ENCODE data around the gene KIF19.
"Not testable (repeated sequence)": the region's sequence is repeated elsewhere in the genome, so short reads cannot be mapped to it uniquely, and the experiment has no call there.

The KIF19 gene

DNA sequence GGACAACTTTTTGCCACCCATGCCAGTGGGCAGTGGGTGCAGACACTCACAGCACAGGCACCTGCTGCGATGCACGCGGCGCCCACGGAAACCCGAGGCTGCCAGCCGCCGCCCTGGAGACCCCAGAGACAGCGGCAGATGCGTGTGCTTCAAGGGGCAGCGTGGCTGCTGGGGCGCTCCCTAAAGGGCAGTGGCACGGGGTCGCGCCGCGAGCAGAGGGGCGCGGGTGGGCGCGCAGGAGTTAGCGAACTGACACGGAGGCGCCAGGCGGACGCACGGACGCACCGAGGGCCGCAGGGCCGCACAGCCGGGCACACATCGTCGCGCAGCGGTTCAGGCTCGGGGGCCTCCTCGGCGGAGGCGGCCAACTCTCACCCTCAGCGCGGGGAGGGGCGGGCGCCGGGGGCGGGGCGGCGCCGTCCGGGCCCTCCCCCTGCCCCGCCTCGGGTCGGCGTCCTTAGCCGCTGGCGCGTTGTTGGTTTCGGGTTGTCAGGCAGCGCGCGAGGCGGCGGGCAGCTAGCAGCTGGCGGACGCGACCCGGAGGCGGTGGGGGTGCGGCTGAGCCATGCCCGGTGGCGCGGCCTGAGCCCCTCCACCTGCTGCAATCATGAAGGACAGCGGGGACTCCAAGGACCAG lies at the start of gene KIF19:
KIF19 (plus strand) TSS at position 484 of the 637 bp plus-strand sequence; CDS start at position 608, 124 bp downstream.
- DNase-seq: no peak

DNA sequence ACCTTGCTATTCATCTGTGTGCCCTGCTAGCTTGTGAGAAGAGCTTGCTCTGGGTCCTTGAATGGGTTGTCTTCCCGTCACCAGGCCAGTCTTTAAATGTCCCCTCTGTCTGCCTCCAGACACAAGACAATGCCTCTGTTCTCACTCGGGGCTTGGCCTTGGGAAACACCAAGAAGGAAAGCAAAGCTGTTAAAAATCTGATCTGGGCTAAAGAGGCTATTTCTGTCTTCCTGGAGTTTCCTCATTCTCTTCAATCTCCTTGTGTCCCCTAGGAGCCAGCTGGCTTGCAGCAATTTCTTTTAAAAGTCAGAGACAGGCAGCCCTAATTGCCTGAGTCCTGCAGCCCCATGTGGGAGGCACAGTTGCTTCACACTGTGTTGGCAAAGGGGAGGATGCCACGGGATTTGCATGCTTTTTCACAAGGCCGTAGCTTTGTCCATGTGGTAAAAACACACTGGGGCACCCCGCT lies 49.5 kb upstream of the KIF19 start:
- no peak for DNase-seq

GRCh38 chr17:74277935-74278334 lies 48.1 kb upstream of the KIF19 start:
- no peak for DNase-seq

DNA sequence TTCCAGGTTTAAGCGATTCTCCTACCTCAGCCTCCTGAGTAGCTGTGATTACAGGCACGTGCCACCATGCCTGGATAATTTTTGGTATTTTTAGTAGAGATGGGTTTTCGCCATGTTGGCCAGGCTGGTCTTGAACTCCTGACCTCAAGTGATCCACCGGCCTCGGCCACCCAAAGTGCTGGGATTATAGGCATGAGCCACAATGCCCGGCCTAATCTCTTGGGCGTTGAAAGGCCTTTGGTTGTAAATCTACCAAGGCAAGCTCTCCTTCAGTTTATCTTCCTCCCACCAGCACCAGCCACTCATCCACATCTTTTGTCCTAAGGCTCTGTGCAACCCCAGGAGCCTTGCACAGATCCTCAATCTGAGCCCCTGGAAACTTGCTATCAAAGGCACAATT lies 46.4 kb upstream of the KIF19 start:
- DNase-seq: not testable (repeated sequence)

DNA sequence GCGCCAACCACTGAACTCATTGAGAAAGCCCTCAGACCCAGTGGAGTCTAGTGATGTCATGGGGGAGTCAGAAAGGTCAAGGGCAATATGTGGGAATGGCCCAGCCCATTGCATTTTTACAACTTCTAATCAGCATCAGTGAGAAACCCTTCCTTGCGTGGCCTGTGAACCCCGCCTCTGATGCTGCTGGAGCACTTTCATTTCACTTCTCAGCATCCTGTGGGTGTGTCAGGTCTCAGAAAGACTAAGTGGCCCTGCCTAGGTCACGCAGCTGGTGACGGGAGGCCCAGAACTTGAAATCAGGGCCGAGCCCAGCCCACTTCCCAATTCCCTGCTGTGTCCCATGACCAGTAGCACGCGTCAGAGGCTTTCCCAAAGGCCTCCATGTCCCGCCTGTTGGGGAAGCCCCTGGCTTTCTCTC lies 45.9 kb upstream of the KIF19 start:
- no peak for DNase-seq

DNA sequence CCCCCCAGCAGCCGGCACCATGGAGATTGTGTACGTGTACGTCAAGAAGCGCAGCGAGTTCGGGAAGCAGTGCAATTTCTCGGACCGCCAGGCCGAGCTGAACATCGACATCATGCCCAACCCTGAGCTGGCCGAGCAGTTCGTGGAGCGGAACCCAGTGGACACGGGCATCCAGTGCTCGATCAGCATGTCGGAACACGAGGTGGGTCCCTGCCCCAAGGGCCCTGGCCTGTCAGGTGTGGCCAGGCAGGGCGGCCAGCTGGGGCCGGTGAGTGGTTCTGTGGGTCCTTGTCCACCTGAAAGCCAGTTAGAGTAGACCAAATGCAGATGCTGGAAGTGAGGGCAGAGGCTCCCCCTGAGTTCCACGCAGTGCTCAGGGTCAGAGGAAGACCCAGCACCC lies 44.2 kb upstream of the KIF19 start:
- DNase-seq: no peak

- not testable (repeated sequence) for DNase-seq
Measured at GRCh38 chr17:74282274-74282586, 43.8 kb upstream of the KIF19 start.

- DNase-seq: no peak
Measured at GRCh38 chr17:74282587-74283370, 43.2 kb upstream of the KIF19 start.

DNA sequence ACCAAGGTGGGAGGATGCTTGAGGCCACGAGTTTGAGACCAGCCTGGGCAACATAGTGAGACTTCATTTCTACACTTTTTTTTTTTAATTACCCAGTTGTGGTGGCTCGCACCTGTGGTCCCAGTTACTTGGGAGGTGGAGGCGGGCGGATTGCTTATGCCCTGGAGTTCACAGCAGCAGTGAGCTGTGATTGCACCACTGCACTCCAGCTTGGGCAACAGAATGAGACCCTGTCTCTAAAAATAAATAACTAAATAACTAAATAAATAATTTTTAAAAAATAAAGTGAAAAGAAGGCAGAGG lies 42.7 kb upstream of the KIF19 start:
- no peak for DNase-seq

- no peak for DNase-seq
Measured at GRCh38 chr17:74287031-74287602, 38.9 kb upstream of the KIF19 start.

GRCh38 chr17:74288785-74289184 lies 37.2 kb upstream of the KIF19 start:
- no peak for DNase-seq

- DNase-seq: no peak
Measured at GRCh38 chr17:74289688-74290087, 36.3 kb upstream of the KIF19 start.

DNA sequence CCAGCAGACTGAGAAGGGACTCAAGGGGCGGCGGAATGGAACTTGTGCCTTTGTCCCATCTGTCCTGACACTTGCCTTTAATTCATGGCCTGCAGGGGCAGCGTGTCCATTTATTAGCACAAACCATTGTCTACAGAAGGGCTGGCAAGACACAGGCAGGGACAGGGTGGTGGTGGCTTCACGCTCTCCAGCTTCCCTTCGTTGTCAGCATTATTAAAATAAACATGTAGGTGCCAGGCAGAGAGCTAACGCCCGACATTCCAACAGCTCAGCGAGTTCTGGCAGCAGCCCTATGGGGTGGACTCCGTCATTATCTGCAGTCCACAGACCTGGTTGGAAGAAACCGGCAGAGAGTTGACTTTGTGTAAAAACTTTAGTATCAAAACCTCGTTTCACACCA lies 35.7 kb upstream of the KIF19 start:
- no peak for DNase-seq

DNA sequence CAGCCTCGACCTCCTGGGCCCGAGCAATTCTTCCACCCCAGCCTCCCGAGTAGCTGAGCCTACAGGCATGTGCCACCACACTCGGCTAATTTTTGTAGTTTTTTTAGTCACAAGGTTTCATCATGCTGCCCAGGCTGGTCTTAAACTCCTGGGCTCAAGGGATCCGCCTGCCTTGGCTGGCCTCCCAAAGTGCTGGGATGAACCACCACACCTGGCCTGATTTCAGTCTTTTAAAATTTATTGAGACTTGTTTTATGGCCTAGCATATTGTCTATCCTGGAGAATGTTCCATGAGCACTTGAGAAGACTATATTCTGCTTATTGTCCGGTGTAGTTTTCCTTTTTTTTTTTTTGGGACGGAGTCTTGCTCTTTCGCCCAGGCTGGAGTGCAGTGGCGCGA lies 33.5 kb upstream of the KIF19 start:
- no peak for DNase-seq

DNA sequence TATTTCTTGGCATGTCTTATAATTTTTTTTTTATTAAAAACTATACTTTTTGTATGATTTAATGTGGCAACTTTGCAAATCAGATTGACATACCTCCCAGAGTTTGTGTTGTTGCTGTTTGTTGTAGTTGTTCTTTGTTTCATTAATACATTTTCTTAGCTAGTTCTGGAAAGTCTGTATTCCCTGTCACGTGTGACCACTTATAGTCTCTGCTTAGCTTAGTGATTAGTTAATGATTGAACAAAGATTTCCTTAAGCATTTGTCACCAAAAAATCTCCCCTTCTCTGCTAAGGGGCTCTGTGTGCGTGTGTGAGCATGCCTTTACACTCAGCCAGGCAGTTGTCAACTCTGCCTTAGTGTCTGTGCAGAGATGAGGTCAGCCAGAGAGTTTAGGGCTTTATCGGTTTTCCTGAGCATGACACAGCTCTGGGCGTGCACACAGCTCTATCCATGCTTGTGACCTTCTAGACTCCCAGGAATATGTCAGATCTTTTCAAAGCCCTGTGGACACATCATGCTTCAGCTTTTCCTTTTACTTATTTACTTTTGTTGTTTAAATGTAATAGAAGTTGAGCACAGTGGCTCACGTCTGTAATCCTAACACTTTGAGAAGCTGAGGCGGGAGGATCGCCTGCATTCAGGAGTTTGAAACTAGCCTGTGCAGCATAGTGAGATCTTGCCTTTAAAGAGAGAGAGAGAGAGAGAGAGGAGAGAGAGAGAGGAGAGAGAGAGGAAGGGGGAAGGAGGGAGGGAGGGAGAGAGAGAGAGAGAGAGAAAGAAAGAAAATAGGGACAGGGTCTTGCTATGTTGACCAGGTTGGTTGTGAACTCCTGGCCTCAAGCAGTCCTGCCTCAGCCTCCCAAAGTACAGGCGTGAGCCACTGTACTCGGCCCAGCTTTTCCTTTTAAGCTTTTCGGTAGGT lies 30.1 kb upstream of the KIF19 start:
- no peak for DNase-seq

GRCh38 chr17:74296548-74296936 lies 29.5 kb upstream of the KIF19 start:
- no peak for DNase-seq

DNA sequence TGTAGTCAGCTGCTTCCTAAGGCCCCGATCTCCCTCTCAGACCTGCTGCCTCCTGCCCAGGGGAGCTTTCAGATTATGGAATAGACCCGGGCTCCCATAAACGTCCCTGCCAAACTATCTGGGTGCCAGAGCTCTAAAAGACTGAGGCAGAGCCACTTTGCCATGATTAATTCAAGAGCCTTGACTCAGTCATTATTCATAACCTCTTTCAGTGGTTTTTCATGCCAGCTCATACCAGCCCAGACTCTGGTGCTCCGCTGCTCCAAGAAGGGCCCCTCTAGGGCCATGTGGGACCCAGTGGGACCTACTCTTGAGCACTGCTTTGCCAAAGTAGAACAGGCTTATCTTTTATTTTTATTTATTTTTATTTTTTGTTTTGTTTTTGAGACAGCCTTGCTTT lies 28.1 kb upstream of the KIF19 start:
- DNase-seq: no peak

DNA sequence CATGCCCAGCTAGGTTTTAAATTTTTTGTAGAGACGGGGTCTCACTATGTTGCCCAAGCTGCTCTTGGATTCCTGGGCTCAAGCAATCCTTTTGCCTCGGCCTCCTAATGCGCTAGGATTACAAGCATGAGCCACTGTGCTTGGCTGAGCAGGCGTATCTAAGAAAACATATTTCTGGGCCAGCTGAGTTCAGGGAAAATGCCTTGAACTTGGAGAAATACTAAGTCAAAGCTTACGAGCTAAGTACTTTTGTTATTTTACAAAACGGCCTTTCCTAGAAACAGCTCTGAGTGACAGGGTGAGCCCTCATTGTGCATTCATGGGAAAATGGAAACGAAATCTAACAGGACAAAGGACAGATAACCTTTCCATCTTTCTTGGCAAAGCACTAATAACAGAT lies 27.2 kb upstream of the KIF19 start:
- no peak for DNase-seq

DNA sequence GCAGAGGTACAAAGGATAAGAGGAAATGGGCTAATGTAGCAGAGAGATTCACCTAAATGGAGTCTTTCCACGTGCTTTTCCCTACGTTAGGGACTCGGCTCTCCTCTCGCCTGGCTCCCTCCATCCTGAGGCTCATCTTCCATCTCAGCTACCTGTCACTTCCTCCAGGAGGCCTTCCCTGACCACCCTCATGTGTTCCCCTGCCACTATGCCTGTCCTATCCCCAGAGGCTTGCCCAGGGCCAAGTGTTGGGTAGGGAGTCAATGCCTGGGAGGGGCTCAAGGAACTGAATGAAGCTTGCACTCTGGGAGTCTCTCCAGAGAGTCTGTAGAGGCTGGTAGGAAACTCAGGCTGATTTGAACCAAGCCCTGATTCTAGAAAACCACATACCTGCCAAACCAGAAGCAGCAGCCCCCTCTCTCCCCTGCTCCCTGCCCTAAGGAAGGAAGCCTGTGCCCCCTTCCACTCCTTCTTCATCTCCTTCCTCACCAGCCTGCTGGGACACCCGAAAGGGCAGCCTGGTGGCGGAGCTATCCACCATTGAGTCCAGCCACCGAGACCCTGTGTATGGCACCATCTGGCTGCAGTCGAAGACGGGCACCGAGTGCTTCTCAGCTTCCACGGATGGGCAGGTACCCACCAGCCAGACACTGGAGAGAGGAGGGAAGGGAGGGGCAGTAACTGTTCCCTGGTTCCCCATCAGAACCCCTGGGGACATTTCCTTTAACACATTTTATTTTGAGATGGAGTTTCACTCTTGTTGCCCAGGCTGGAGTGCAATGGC lies 26.6 kb upstream of the KIF19 start:
- DNase-seq: no peak

DNA sequence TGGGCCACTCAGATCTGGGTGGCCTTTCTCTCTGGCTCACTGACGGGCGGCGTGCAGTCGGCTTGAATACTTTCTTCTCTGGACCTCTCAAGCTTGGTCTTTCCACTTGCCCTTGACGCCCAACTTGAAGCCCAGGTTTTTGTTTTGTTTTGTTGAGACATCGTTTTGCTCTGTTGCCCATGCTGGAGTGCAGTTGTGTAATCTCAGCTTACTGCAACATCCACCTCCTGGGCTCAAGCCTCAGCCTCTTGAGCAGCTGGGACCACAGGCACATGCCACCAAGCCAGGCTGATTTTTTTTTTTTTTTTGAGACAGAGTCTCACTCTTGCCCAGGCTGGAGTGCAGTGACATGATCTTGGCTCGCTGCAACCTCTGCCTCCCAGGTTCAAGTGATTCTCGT lies 22.7 kb upstream of the KIF19 start:
- DNase-seq: no peak

DNA sequence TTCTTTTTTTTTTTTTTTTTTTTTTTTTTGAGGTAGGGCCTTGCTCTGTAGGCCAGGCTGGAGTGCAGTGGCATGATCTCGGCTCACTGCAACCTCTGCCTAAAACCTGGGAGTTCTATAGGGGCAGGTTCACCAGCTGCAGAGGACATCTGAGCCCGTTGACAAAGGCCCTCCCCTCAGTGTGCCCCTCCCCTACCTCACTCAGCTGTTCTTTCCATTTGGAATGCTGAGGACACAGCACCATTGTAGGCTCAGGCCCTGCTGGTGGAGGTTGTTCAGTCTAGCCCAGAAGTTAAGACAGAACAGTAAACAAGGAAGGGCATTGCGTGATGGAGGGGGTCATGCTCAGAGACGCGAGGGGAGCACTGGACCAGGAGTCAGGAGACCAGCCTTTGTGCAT lies 21.8 kb upstream of the KIF19 start:
- no peak for DNase-seq

GRCh38 chr17:74305865-74306654 lies 20.0 kb upstream of the KIF19 start:
- no peak for DNase-seq
